Fibroblast of mammary gland (primary cell): ENCODE data around the gene SAPCD2.

Experiments used
- DNase-seq: peaks from one replicate; pipeline ENCODE4 v3.0.0-alpha.2; 2010; ENCODE audit warnings: low read depth
- H3K4me3 ChIP-seq: 2 replicates; pipeline ENCODE4 v1.5.1; 2011; ENCODE audit warnings: low read depth, mild to moderate bottlenecking, low read length, moderate library complexity; ENCODE audit not compliant: control insufficient read depth
- TF ChIP-seq, protein P1 (sequence below): conservative IDR thresholded peaks from 2 replicates; pipeline ENCODE4 v1.5.1; 2011; ENCODE audit warnings: low read depth, low read length, inconsistent platforms; ENCODE audit not compliant: control insufficient read depth, insufficient read depth

SAPCD2 gene

DNA sequence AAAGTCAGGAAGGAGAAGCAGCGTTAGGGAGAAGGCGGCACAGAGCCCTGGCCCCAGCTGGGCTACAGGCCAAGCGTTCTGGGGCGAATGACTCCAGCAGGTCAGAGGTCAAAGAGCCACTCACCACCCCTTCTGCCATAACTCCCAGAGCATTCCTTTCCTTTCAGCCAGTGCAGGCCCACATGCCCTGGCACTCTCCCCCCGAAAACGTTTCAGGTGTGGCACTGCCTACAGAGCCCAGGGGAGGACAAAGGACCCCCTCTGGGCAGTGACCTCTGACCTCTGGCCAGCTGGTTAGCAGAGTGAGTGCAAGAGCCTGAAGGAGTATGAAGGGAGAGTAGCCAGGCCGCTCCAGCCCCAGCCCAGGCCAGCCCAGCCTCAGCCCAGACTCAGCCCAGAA, 47.2 kb downstream of the SAPCD2 start:
- TF ChIP-seq, protein P1, sequence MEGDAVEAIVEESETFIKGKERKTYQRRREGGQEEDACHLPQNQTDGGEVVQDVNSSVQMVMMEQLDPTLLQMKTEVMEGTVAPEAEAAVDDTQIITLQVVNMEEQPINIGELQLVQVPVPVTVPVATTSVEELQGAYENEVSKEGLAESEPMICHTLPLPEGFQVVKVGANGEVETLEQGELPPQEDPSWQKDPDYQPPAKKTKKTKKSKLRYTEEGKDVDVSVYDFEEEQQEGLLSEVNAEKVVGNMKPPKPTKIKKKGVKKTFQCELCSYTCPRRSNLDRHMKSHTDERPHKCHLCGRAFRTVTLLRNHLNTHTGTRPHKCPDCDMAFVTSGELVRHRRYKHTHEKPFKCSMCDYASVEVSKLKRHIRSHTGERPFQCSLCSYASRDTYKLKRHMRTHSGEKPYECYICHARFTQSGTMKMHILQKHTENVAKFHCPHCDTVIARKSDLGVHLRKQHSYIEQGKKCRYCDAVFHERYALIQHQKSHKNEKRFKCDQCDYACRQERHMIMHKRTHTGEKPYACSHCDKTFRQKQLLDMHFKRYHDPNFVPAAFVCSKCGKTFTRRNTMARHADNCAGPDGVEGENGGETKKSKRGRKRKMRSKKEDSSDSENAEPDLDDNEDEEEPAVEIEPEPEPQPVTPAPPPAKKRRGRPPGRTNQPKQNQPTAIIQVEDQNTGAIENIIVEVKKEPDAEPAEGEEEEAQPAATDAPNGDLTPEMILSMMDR, result no peak
- no peak for DNase-seq

DNA sequence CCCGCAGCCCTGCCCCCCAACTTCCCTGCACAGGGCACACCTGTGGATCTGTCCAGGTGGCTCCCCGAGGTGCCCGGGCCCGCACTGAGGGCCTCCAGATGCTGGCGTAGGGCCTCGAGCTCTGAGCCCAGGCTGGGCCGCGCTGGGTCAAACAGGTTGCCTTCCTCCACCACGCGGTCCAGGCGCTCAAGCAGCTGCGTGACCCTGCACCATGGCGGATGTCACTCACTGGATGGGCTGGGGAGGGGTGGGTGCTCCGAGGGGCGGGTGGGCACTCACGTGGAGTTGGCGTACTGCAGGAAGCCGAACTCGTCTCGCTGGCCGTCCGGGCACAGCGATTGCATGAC, 47.7 kb downstream of the SAPCD2 start:
- TF ChIP-seq, protein P1, result no peak
- H3K4me3 ChIP-seq, result no peak overlapping the region
- DNase-seq, result no peak

More for the DNA sequence above, 47.2 kb downstream of the SAPCD2 start:
- H3K4me3 ChIP-seq, result no peak overlapping the region

GRCh38 chr9:137021979-137022661, 48.2 kb downstream of the SAPCD2 start:
- DNase-seq, result peak; percentile 86
- TF ChIP-seq, protein P1, result no peak
- no peak overlapping the region for H3K4me3 ChIP-seq

GRCh38 chr9:137021568-137021978, 48.8 kb downstream of the SAPCD2 start:
- DNase-seq, result no peak
- TF ChIP-seq, protein P1, result no peak
- no peak overlapping the region for H3K4me3 ChIP-seq

DNA sequence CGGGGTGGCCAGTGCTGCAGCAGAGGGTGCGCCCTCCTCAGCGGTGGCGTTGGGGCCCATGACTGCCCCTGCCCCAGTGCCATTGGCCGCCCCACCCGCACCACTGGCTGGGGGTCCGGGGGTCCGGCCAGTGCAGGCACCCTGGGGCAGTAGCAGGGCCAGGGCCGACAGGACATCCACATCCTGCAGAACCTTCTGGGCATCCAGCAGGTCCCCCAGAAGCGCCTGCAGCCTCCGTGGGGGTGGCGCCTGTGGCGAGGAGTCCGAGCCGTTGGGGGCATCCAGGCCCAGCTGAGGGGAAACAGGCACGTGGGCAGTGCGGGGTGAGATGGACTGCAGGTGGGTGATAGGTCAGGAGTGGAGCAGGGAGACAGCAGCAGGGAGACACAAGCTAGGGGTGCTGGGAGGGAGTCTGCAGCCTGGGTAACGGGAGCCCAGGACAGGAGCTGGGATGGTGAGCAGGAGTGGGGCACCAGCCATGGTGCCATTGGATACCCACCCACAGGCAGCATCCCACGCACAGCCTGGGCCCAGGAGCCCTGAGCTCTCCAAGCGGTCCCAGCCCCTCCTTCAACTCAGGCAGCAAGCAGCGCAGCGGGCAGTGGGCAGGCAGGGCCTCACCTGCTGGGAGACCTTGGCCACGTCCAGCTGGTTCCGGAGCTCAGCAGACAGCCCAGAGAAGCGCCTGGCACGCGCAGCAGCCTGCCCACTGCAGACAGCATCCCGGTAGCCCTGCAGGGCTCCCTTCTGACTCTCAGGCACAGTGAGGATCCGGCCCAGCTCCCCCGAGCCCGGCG, 49.4 kb downstream of the SAPCD2 start:
- TF ChIP-seq, protein P1, result no peak
- no peak overlapping the region for H3K4me3 ChIP-seq
- DNase-seq, result no peak

DNA sequence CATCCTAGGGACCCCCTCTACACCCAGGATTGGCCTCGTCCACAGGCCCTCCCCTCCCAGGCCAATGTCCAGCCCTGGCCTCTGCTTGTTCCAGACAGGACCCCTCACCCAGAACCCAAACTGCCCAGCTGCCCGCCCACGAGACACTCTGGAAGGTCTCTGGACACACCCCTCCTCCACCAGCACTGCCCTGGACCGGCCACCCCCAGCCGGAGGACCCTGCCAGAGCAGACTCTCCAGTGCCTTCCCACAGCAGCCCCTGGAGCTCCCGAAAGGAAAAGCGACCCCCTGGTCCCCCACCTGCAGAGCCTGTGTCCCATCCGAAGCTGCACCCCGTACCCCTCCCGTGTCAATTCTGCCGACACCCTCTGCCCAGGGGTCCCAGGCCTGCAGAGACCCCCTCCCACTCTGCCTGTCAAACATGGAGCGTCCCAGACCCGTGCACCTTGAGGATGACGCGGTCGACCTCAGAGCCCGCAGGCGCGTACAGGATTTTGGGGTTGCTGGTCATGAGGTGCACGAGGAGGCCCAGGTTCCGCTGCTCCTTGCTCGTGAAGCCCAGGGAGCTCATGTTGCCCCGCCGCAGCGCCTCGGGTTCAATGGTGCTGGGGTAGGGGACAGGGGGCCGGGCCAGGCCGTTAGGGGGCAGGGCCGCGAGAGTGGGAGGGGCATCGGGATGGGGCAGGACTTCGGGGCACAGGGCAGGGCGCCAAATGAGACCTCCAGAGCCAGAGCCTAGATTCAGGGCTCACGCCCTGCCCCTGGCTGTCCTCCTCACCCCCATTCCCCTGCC, 50.3 kb downstream of the SAPCD2 start:
- no peak for DNase-seq
- no peak overlapping the region for H3K4me3 ChIP-seq
- TF ChIP-seq, protein P1, result no peak
